ENCODE data around the gene PADI4. TPM values are rescaled to one million over a fixed set of nuclear protein-coding genes. Genes with fewer than 3 reads are reported as not detected.

The PADI4 gene
- total and polyA plus RNA-seq, 2 donors (not counting 3 experiments of a cell fraction or from before 2014, with no cell fraction given) = not detected

DNA sequence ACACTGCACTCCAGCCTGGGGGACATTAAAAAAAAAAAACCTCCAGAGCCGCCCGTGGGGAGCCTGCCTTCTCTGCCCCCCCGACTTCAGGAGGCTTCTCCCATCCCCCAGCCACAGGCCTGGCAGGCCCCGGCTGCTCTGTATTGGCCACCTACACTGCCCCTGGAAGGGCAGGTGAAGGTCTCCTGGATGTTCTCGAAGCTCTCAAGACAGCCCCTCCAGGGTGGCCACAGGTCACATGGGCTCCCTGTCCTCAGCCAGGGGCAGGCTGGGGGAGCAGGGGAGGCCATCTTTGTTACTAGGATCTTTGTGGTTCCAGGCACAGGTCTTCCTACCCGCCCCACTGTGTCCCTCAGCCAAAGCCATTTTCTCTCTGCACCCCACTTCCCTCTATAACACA lies 96.8 kb downstream of the PADI4 start:
- no peaks in the 10 kb centered on the region for H3K9me1 ChIP-seq (replicated peaks; ENCODE audit: control insufficient read depth, extremely low read depth, insufficient read depth, low read length)
- CTCF ChIA-PET = interaction anchor here (0.7 kb wide), 1 partner anchor 9 kb away, joined by 3 read pairs; no protein-coding TSS in a partner anchor
- no peak overlapping the region for H2AFZ ChIP-seq (ENCODE audit: low read depth, low read length)
- no peaks in the 10 kb centered on the region for H3K27me3 ChIP-seq (ENCODE audit: control insufficient read depth in 2 of 2, insufficient read depth in 2 of 2, low read length in 2 of 2)
- dilution Hi-C loops (cut with MboI; ENCODE audit: extremely low pct_ligation_motif_present, low sequenced_read_pairs) = no loop called here
- no peaks in the 10 kb centered on the region for H3K4me1 ChIP-seq (ENCODE audit: control insufficient read depth, extremely low read depth, insufficient read depth, low read length)
- no peak for FAIRE-seq
- H4K20me1 ChIP-seq (replicated peaks; ENCODE audit: control insufficient read depth, extremely low read depth, insufficient read depth, low read length) = no peaks in the 10 kb centered on the region
- H3K27ac ChIP-seq (ENCODE audit: insufficient read depth, low read depth, low read length) = no peak overlapping the region
- intact Hi-C loops (cut with micrococcal nuclease) = loop anchor here (10.0 kb wide), 1 partner anchor 170 kb away; no protein-coding TSS in a partner anchor
- no TSS peak for BruUV-seq (replicated peaks)
- H3K4me2 ChIP-seq (ENCODE audit: insufficient read depth, low read length) = no peak overlapping the region
- no peaks in the 10 kb centered on the region for H3K9me3 ChIP-seq (replicated peaks; ENCODE audit: control insufficient read depth, insufficient read depth, low read length)
- H3K36me3 ChIP-seq (ENCODE audit: control insufficient read depth in 2 of 2, extremely low read depth in 1 of 2, insufficient read depth in 2 of 2, low read length in 2 of 2) = peaks cover 9 to 25% of the 10 kb centered on the region in 2 experiments
- no peak for DNase-seq (ENCODE audit: low read depth, low spot score)
- TF ChIP-seq MYC (IDR thresholded peaks at IDR 0.05; ENCODE audit: low read depth, low read length) (no peak), GATA2 (IDR thresholded peaks at IDR 0.05; ENCODE audit: insufficient read depth, insufficient read length, low read depth, low read length) (no peak), POLR2A (IDR thresholded peaks at IDR 0.05; ENCODE audit: low read depth, low read length) (no peak), MAX (IDR thresholded peaks at IDR 0.05; ENCODE audit: insufficient read depth, insufficient read length) (no peak), JUN (IDR thresholded peaks at IDR 0.05; ENCODE audit: borderline replicate concordance, insufficient read depth, insufficient read length, low read depth) (no peak), EZH2 (IDR thresholded peaks at IDR 0.05; ENCODE audit: borderline replicate concordance, low read depth, low read length, severe bottlenecking) (no peak), CTCF (IDR thresholded peaks at IDR 0.05; ENCODE audit: extremely low read depth in 1 of 2, insufficient read depth in 1 of 2, low read depth in 1 of 2, low read length in 2 of 2) (no peak), POLR2AphosphoS5 (IDR thresholded peaks at IDR 0.05; ENCODE audit: insufficient read depth, low read depth, low read length) (no peak), FOS (IDR thresholded peaks at IDR 0.05; ENCODE audit: borderline replicate concordance, insufficient read depth, low read length) (no peak)
- POLR2A ChIA-PET = interaction anchor here (0.7 kb wide), 1 partner anchor 1391 kb away, joined by 4 read pairs; no protein-coding TSS in a partner anchor
- no peak overlapping the region for H3K4me3 ChIP-seq (replicated peaks in 1 of 3; ENCODE audit: insufficient read depth in 1 of 3, low read depth in 1 of 3, low read length in 3 of 3)
- no peak overlapping the region for H3K9ac ChIP-seq (replicated peaks; ENCODE audit: extremely low read depth, insufficient read depth, low read length)
- H3K79me2 ChIP-seq (ENCODE audit: control insufficient read depth, insufficient read depth, low read length) = no peaks in the 10 kb centered on the region
